OCI-LY3 (cell line): ENCODE measurements around the gene RBM20.
A peak's percentile ranks its signal among the peaks of the same experiment; 100 is the strongest.

Experiments
- H2AFZ ChIP-seq: fragments of 200-600, 300-600 bp; shearing (Covaris generic); 2 replicates; pipeline ENCODE4 v1.6.0; 2014; ENCODE audit warnings: antibody characterized with exemption, low read depth, low read length
- H3K27ac ChIP-seq: fragments of 200-600, 300-600 bp; sonication (generic); 2 replicates; pipeline ENCODE4 v1.5.1; 2014; ENCODE audit warnings: mild to moderate bottlenecking, low read length, moderate library complexity, mixed read lengths
- H3K27me3 ChIP-seq: fragments of 200-600, 300-600 bp; sonication (generic); 2 replicates; pipeline ENCODE4 v1.6.1; 2014; ENCODE audit warnings: low read depth, low read length, mixed read lengths
- H3K36me3 ChIP-seq: fragments of 200-600, 300-600 bp; sonication (generic); replicated peaks from 2 replicates; pipeline ENCODE3; 2014; ENCODE audit warnings: low read depth, low read length, mixed read lengths
- H3K4me1 ChIP-seq: fragments of 300-600, 200-600 bp; sonication (generic); 2 replicates; pipeline ENCODE4 v1.6.1; 2014; ENCODE audit warnings: low read length, mixed read lengths
- H3K4me2 ChIP-seq: fragments of 200-600, 300-600 bp; sonication (generic); 2 replicates; pipeline ENCODE4 v1.6.1; 2014; ENCODE audit warnings: low read length, mixed read lengths
- H3K4me3 ChIP-seq: fragments of 300-600, 200-600 bp; sonication (generic); 2 replicates; pipeline ENCODE4 v1.5.1; 2014; ENCODE audit warnings: antibody characterized with exemption, mild to moderate bottlenecking, low read length, moderate library complexity
- H3K79me2 ChIP-seq: fragments of 300-600, 200-600 bp; shearing (Covaris generic); 2 replicates; pipeline ENCODE4 v1.6.1; 2014; ENCODE audit warnings: mild to moderate bottlenecking, low read length, mixed read lengths
- H3K9ac ChIP-seq: fragments of 300-600, 200-600 bp; shearing (Covaris generic); 2 replicates; pipeline ENCODE4 v1.6.0; 2014; ENCODE audit warnings: mild to moderate bottlenecking, low read length, moderate library complexity
- H3K9me3 ChIP-seq: fragments of 200-600, 300-600 bp; shearing (Covaris generic); 2 replicates; pipeline ENCODE4 v1.6.1; 2014; ENCODE audit warnings: low read length, mixed read lengths; ENCODE audit not compliant: insufficient read depth
- H4K20me1 ChIP-seq: fragments of 200-600, 300-600 bp; sonication (generic); 2 replicates; pipeline ENCODE4 v1.6.1; 2016; ENCODE audit warnings: low read length, mixed read lengths; ENCODE audit not compliant: insufficient read depth
- CTCF ChIP-seq: fragments of 200-600, 300-600 bp; sonication (generic); IDR thresholded peaks from 2 replicates; pipeline ENCODE4 v1.5.1; 2014; ENCODE audit warnings: antibody characterized with exemption, low read length, low read depth
- EZH2phosphoT487 ChIP-seq: fragments of 200-600 bp; shearing (Covaris generic); IDR thresholded peaks from 2 replicates; pipeline ENCODE4 v1.6.1; 2018; ENCODE audit warnings: antibody characterized with exemption, mixed run types, low read depth

Gene RBM20

GRCh38 chr10:110852947-110853346 lies 208.8 kb downstream of the RBM20 start:
- Histone ChIP-seq H3K4me2 (peak overlapping the region; percentile 35), H3K9ac (no peak overlapping the region), H3K79me2 (no peaks in the 10 kb centered on the region), H3K27ac (no peak overlapping the region), H3K4me3 (no peak overlapping the region), H2AFZ (peak overlapping the region; percentile 3; the same call in 1 of the 2 replicates), H3K27me3 (no peaks in the 10 kb centered on the region), H3K4me1 (peaks cover 25% of the 10 kb centered on the region), H3K9me3 (no peaks in the 10 kb centered on the region), H3K36me3 (no peaks in the 10 kb centered on the region), H4K20me1 (no peaks in the 10 kb centered on the region)
- no peak for TF ChIP-seq EZH2phosphoT487
- no peak for TF ChIP-seq CTCF

DNA sequence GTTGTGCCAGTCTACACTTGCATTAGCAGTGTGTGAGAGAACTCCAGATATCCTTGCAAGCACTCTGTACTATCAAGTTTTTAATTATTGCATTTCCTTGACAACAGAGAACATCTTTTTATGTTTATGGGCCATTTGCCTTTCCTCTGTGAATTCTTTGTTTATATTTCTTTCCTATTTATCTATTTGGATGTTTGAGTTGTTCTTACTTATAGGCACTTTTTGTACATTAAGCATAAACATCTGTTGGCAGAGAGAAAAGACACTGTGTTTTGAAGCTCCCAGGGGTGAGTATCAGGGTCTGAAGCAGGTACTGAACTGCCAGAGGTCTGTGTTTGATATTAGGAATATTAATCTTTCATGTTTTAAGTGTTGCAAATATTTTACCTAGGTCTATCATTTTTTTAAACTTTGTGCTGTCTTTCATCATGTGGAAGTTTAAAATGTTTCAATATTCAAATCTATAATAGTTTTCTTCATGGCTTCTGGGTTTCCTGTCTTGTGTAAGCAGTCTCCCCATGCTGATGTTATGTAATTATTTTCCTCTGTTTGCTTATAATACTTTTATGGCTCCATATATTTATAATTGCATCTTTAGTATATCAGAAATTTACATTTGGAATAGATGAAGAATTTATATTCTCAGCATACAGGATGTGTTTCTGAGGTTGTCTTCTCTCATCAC lies 209.9 kb downstream of the RBM20 start:
- no peaks in the 10 kb centered on the region for H3K9me3 ChIP-seq
- peaks cover 32% of the 10 kb centered on the region for H3K4me1 ChIP-seq
- H3K9ac ChIP-seq = no peak overlapping the region
- no peak overlapping the region for H3K4me2 ChIP-seq
- H3K79me2 ChIP-seq = no peaks in the 10 kb centered on the region
- no peak overlapping the region for H3K27ac ChIP-seq
- no peaks in the 10 kb centered on the region for H4K20me1 ChIP-seq
- H2AFZ ChIP-seq = no peak overlapping the region
- H3K4me3 ChIP-seq = no peak overlapping the region
- no peaks in the 10 kb centered on the region for H3K36me3 ChIP-seq
- no peaks in the 10 kb centered on the region for H3K27me3 ChIP-seq
- no peak for TF ChIP-seq CTCF
- TF ChIP-seq EZH2phosphoT487 = no peak

GRCh38 chr10:110857265-110858171 lies 213.4 kb downstream of the RBM20 start:
- Histone ChIP-seq H3K4me2 (peak overlapping the region; percentile 14; the same call in 1 of the 2 replicates), H4K20me1 (no peaks in the 10 kb centered on the region), H3K27ac (no peak overlapping the region), H3K4me3 (no peak overlapping the region), H3K4me1 (peaks cover 60% of the 10 kb centered on the region), H3K27me3 (no peaks in the 10 kb centered on the region), H3K36me3 (no peaks in the 10 kb centered on the region), H2AFZ (peak overlapping the region; percentile 54; the same call in 1 of the 2 replicates), H3K9me3 (no peaks in the 10 kb centered on the region), H3K9ac (no peak overlapping the region), H3K79me2 (no peaks in the 10 kb centered on the region)
- no peak for TF ChIP-seq CTCF
- no peak for TF ChIP-seq EZH2phosphoT487

- no peaks in the 10 kb centered on the region for H3K9me3 ChIP-seq
- H3K27ac ChIP-seq = no peak overlapping the region
- H3K4me1 ChIP-seq = peaks cover 60% of the 10 kb centered on the region
- H3K27me3 ChIP-seq = no peaks in the 10 kb centered on the region
- no peak overlapping the region for H2AFZ ChIP-seq
- no peak overlapping the region for H3K4me3 ChIP-seq
- no peak overlapping the region for H3K4me2 ChIP-seq
- no peaks in the 10 kb centered on the region for H3K79me2 ChIP-seq
- TF ChIP-seq CTCF (no peak), EZH2phosphoT487 (no peak)
- H3K9ac ChIP-seq = no peak overlapping the region
- no peaks in the 10 kb centered on the region for H4K20me1 ChIP-seq
- H3K36me3 ChIP-seq = no peaks in the 10 kb centered on the region
Observed at GRCh38 chr10:110858297-110858934, 214.3 kb downstream of the RBM20 start.
